Endodermal cell (in vitro differentiated cells): ENCODE results near the gene ASXL2. TPM values are rescaled to one million over a fixed set of nuclear protein-coding genes. Genes with fewer than 3 reads are reported as not detected.
A peak's percentile ranks its signal among the peaks of the same experiment; 100 is the strongest.

ENCODE experiments used
- DNase-seq: peaks from one replicate; pipeline ENCODE4 v3.0.0-alpha.2; 2017
- H3K27ac ChIP-seq: 2 replicates; pipeline ENCODE4 v1.5.1; 2013; ENCODE audit warnings: mild to moderate bottlenecking, low read depth, low read length, moderate library complexity
- H3K27me3 ChIP-seq: 2 replicates; pipeline ENCODE4 v1.6.1; 2013; ENCODE audit warnings: mild to moderate bottlenecking, low read length, moderate library complexity; ENCODE audit not compliant: insufficient read depth, control insufficient read depth, poor library complexity, severe bottlenecking
- H3K36me3 ChIP-seq: 2 replicates; pipeline ENCODE4 v1.7.0; 2013; ENCODE audit warnings: mild to moderate bottlenecking, low read length, moderate library complexity; ENCODE audit not compliant: control insufficient read depth, insufficient read depth
- H3K4me1 ChIP-seq: one replicate; pipeline ENCODE4 v1.7.0; 2013; ENCODE audit warnings: low read length; ENCODE audit not compliant: control insufficient read depth, insufficient read depth
- H3K4me3 ChIP-seq: 2 replicates; pipeline ENCODE4 v1.5.1; 2013; ENCODE audit warnings: mild to moderate bottlenecking, low read length, moderate library complexity
- H3K9ac ChIP-seq: 2 replicates; pipeline ENCODE4 v1.6.1; 2013; ENCODE audit warnings: mild to moderate bottlenecking, low read length, moderate library complexity; ENCODE audit not compliant: poor library complexity, severe bottlenecking; ENCODE audit errors: extremely low read depth
- H3K9me3 ChIP-seq: 2 replicates; pipeline ENCODE4 v1.6.1; 2013; ENCODE audit warnings: mild to moderate bottlenecking, low read length, moderate library complexity; ENCODE audit not compliant: control insufficient read depth
- H3K27ac Mint-ChIP-seq: 2 replicates; pipeline ENCODE4 v1.8.0; 2020; ENCODE audit warnings: mixed read lengths
- H3K27me3 Mint-ChIP-seq: 2 replicates; pipeline ENCODE4 v1.8.0; 2021; ENCODE audit warnings: mild to moderate bottlenecking, mixed read lengths; ENCODE audit not compliant: insufficient read depth
- H3K36me3 Mint-ChIP-seq: 2 replicates; pipeline ENCODE4 v1.8.0; 2020; ENCODE audit warnings: low read depth, mixed read lengths
- H3K4me1 Mint-ChIP-seq: 2 replicates; pipeline ENCODE4 v1.8.0; 2020; ENCODE audit warnings: mixed read lengths
- H3K4me3 Mint-ChIP-seq: 2 replicates; pipeline ENCODE4 v1.8.0; 2020; ENCODE audit warnings: mild to moderate bottlenecking, moderate library complexity, mixed read lengths
- H3K9me3 Mint-ChIP-seq: 2 replicates; pipeline ENCODE4 v1.8.0; 2020; ENCODE audit warnings: mild to moderate bottlenecking, mixed read lengths
- WGBS, 2 experiments: methylation state at CpG; one replicate each; pipeline versions ENCODE4 v1.1.5 to v1.1.7; 2013; ENCODE audit warnings: missing lambda C conversion rate in 2 of 2, mixed read lengths in 1 of 2; ENCODE audit not compliant: insufficient coverage in 1 of 2, insufficient read length in 1 of 2; 5-methylcytosine and 5-hydroxymethylcytosine counted together
- long read RNA-seq, 4 experiments: library from polyadenylated mRNA in 2 of 4; library from RNA in 1 of 4; library from capped mRNA in 1 of 4; stranded (forward) in 3 of 4; unstranded in 1 of 4; transcript quantifications; one replicate each; pipeline ENCODE4 v2.0.0, GENCODE V29; 2020 to 2021; ENCODE audit warnings: inconsistent platforms in 1 of 4
- polyA plus RNA-seq, 2 experiments: library from polyadenylated mRNA; stranded (reverse); fragments of 50-300 nt; gene quantifications; one replicate each; pipeline ENCODE4 v1.2.3, GENCODE V29; 2013
- total RNA-seq, 2 donors: library from RNA; stranded (reverse); fragmentation: NEBNext Ultra II Directional in 1 of 2; extraction: Animal tissue kit (Norgen Biotek cat#: 25700) in 1 of 2; gene quantifications; 2 replicates in 1 of 2; 3 replicates in 1 of 2; pipeline ENCODE4 v1.2.1, GENCODE V29; 2021
- TF ChIP-seq, protein P1 (sequence below): fragments of 200-600 bp; sonication (generic); conservative IDR thresholded peaks from 2 replicates; pipeline ENCODE4 v1.5.0; 2021; ENCODE audit warnings: antibody characterized with exemption, mild to moderate bottlenecking

Gene ASXL2
- total RNA-seq = 10 to 100 TPM; 33.2 to 41.7 TPM
- polyA plus RNA-seq (2013, experiment 1 of 2) = 9.5 TPM
- 10.1 TPM for polyA plus RNA-seq (2013, experiment 2 of 2)
- long read RNA-seq, experiment 1, partial matches to known transcripts = 0 of 7 reads
- long read RNA-seq, experiment 1, other reads (novel, unspliced or antisense) = 7 of 7 reads
- long read RNA-seq, experiment 2, partial matches to known transcripts = 12 of 15 reads
- long read RNA-seq, experiment 2, other reads (novel, unspliced or antisense) = 3 of 15 reads
- long read RNA-seq, experiment 3, partial matches to known transcripts = 1 of 8 reads
- long read RNA-seq, experiment 3, other reads (novel, unspliced or antisense) = 7 of 8 reads
- long read RNA-seq, experiment 4, partial matches to known transcripts = 3 of 5 reads
- long read RNA-seq, experiment 4, other reads (novel, unspliced or antisense) = 2 of 5 reads

DNA sequence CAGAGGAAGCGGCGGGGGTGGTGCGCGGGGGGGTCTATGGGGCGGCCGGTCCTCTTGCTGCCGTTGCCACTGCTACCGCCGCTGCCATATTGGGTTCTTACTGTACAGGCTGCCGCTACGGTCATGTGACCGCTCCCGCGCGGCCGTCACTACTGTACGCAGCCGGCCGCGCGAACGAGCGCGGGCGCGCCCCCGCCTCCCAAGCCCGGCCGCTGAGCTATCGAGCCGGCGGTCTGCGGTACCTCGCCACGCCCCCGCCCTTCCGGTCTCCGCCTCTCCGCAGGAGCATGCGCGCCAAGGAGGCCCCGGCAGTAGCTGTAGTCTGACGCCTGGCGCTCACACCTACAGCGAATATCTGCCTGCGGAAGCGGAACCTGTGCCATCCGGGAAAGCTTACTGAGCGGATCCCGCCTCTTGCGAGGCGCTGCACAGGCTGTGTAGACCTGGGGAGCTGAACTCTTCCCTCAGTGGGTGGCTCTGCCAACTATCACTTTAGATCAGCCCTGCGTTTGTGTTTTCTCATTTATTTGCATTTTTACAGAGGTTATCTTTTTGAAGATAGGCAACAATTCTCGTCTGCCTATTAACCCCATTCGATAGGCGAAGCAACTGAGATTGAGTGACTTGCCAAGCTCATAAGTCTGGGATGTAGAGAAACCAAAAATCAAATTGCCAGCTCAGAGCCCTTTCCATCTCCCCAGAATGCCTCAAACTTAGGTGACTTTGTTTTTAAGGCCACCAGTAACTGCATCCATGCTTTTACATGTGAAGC lies at the start of gene ASXL2:
Gene ASXL2, minus strand, starts transcription at position 127 of the 772 bp plus-strand sequence. CDS start 265 bp downstream, outside the sequence.
- peak within 1 kb of the TSS; percentile 80 for H3K27ac ChIP-seq
- Mint-ChIP-seq H3K4me1 (peaks cover 10% of the 10 kb centered on the region), H3K27ac (peak within 1 kb of the TSS; percentile 99), H3K27me3 (peaks cover 22% of the 10 kb centered on the region), H3K9me3 (no peaks in the 10 kb centered on the region), H3K4me3 (peak within 1 kb of the TSS; percentile 95), H3K36me3 (peaks cover 6% of the 10 kb centered on the region)
- peak within 1 kb of the TSS; percentile 87 for H3K4me3 ChIP-seq
- H3K36me3 ChIP-seq = peaks cover 14% of the 10 kb centered on the region
- TF ChIP-seq, protein P1, sequence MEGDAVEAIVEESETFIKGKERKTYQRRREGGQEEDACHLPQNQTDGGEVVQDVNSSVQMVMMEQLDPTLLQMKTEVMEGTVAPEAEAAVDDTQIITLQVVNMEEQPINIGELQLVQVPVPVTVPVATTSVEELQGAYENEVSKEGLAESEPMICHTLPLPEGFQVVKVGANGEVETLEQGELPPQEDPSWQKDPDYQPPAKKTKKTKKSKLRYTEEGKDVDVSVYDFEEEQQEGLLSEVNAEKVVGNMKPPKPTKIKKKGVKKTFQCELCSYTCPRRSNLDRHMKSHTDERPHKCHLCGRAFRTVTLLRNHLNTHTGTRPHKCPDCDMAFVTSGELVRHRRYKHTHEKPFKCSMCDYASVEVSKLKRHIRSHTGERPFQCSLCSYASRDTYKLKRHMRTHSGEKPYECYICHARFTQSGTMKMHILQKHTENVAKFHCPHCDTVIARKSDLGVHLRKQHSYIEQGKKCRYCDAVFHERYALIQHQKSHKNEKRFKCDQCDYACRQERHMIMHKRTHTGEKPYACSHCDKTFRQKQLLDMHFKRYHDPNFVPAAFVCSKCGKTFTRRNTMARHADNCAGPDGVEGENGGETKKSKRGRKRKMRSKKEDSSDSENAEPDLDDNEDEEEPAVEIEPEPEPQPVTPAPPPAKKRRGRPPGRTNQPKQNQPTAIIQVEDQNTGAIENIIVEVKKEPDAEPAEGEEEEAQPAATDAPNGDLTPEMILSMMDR = no peak
- H3K9ac ChIP-seq = peak within 1 kb of the TSS; percentile 94
- 4 to 16% methylated on average over 16 to 56 of the region's 56 CpGs for WGBS, 2 experiments
- H3K27me3 ChIP-seq = peaks cover 4% of the 10 kb centered on the region
- no peaks in the 10 kb centered on the region for H3K9me3 ChIP-seq
- peak; percentile 98 for DNase-seq
- H3K4me1 ChIP-seq = no peaks in the 10 kb centered on the region

DNA sequence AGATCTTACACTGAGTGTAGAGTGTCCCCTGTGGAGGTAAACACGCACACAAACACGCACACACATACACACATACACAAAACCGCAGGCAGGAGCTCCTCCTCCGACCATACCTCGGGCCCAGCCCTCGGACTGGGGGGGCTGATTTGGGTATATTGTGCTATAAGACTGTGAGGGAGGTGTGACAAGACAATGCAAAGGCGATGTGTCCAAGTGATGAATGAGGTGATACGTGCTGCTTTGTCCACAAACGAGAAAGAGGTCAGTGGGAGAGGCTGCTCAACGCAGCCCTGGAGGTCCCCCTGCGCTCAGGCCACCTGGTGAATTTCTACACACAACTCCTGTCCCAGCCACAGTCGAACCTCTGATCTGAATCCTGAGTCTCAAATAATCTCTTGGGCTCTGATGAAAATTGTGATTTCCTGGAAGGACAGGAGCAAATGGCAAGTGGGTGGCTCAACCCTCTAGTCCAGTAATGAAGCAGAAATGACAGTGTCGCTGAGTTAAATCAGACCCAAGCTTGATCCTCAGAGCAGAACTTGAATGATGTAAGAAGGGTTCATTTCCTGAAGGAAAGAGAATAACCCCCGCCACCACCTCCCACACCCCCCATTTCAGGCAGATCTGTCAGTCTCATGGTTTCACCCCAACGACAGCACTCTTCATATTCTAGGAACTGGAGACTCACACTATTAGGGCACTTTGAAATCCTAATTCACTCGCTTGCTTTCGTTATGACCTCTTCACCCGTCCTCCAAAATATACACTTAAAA lies 48.9 kb upstream of the ASXL2 start:
- H3K27ac ChIP-seq = no peak overlapping the region
- H3K27ac Mint-ChIP-seq = no peak overlapping the region

More for the DNA sequence above, 48.9 kb upstream of the ASXL2 start:
- DNase-seq = no peak
- Histone ChIP-seq H3K27me3 (no peaks in the 10 kb centered on the region), H3K9me3 (no peaks in the 10 kb centered on the region), H3K4me1 (no peaks in the 10 kb centered on the region), H3K4me3 (no peak overlapping the region), H3K36me3 (peaks cover 20% of the 10 kb centered on the region), H3K9ac (no peak overlapping the region)
- H3K4me1 Mint-ChIP-seq = no peaks in the 10 kb centered on the region
- H3K36me3 Mint-ChIP-seq = peaks cover 38% of the 10 kb centered on the region
- 85 to 89% methylated on average over 11 to 18 of the region's 18 CpGs for WGBS, 2 experiments
- no peak overlapping the region for H3K4me3 Mint-ChIP-seq
- TF ChIP-seq, protein P1 = no peak
- H3K27me3 Mint-ChIP-seq = no peaks in the 10 kb centered on the region
- no peaks in the 10 kb centered on the region for H3K9me3 Mint-ChIP-seq
